Measurements from ENCODE around the gene CHCHD5.

GRCh38 chr2:112623913-112624777 is 39.7 kb downstream of the CHCHD5 start:
- TF ChIP-seq POLR2AphosphoS5 (IDR thresholded peaks at IDR 0.05; ENCODE audit: low read depth, low read length) (no peak), TAF1 (IDR thresholded peaks at IDR 0.05; ENCODE audit: low read depth, low read length) (no peak)

Data from GM12891 (cell line).